BE2C (cell line): ENCODE data around the gene CHKB.

ENCODE experiments used
- DNase-seq: peaks from one replicate; pipeline ENCODE4 v3.0.0-alpha.2; 2020
- H3K27me3 ChIP-seq: fragments of 250-450 bp; sonication (Bioruptor Pico); 2 replicates; pipeline ENCODE4 v1.5.1; 2020; ENCODE audit warnings: mild to moderate bottlenecking
- H3K36me3 ChIP-seq: fragments of 250-450 bp; sonication (Bioruptor Pico); 2 replicates; pipeline ENCODE4 v1.5.1; 2020; ENCODE audit warnings: mild to moderate bottlenecking
- H3K4me1 ChIP-seq: fragments of 250-450 bp; sonication (Bioruptor Pico); 2 replicates; pipeline ENCODE4 v1.5.1; 2020
- H3K4me3 ChIP-seq: 2 replicates; pipeline ENCODE4 v1.5.1; 2011; ENCODE audit warnings: low read depth, low read length
- H3K9me3 ChIP-seq: fragments of 250-450 bp; sonication (Bioruptor Pico); 2 replicates; pipeline ENCODE4 v1.5.1; 2020
- TF ChIP-seq, protein P1 (sequence below): IDR thresholded peaks from 2 replicates; pipeline ENCODE4 v1.5.1; 2012; ENCODE audit warnings: mild to moderate bottlenecking, low read depth, low read length

Gene CHKB

DNA sequence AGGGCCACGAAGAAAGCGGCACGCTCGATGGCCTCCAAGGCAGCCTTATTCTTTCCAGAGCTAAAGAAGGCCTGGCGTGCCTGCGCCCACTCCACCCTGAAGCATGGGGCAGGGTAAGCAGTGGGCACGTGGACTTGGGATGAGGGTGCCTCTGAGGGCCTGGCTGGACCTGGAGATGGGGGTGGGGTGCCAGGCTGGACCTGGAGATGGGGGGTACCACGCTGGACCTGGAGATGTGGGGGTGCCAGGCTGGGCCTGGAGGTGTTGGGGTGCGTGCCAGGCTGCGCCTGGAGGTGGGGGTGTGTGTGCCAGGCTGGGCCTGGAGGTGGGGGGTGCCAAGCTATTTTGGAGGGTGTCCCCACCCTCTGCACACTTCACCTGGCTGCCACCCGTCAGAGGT lies 9.7 kb downstream of the CHKB start:
- no peak for DNase-seq
- Histone ChIP-seq H3K36me3 (peaks cover 7% of the 10 kb centered on the region; the same call in 1 of the 2 replicates), H3K4me3 (no peak overlapping the region), H3K9me3 (no peaks in the 10 kb centered on the region), H3K27me3 (no peaks in the 10 kb centered on the region), H3K4me1 (no peaks in the 10 kb centered on the region)
- TF ChIP-seq, protein P1, sequence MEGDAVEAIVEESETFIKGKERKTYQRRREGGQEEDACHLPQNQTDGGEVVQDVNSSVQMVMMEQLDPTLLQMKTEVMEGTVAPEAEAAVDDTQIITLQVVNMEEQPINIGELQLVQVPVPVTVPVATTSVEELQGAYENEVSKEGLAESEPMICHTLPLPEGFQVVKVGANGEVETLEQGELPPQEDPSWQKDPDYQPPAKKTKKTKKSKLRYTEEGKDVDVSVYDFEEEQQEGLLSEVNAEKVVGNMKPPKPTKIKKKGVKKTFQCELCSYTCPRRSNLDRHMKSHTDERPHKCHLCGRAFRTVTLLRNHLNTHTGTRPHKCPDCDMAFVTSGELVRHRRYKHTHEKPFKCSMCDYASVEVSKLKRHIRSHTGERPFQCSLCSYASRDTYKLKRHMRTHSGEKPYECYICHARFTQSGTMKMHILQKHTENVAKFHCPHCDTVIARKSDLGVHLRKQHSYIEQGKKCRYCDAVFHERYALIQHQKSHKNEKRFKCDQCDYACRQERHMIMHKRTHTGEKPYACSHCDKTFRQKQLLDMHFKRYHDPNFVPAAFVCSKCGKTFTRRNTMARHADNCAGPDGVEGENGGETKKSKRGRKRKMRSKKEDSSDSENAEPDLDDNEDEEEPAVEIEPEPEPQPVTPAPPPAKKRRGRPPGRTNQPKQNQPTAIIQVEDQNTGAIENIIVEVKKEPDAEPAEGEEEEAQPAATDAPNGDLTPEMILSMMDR = no peak

- Histone ChIP-seq H3K4me3 (no peak overlapping the region), H3K4me1 (no peaks in the 10 kb centered on the region), H3K27me3 (no peaks in the 10 kb centered on the region), H3K36me3 (peaks cover 7% of the 10 kb centered on the region; the same call in 1 of the 2 replicates), H3K9me3 (no peaks in the 10 kb centered on the region)
- no peak for DNase-seq
- TF ChIP-seq, protein P1 = no peak
Observed at GRCh38 chr22:50571264-50572175, 11.1 kb downstream of the CHKB start.

DNA sequence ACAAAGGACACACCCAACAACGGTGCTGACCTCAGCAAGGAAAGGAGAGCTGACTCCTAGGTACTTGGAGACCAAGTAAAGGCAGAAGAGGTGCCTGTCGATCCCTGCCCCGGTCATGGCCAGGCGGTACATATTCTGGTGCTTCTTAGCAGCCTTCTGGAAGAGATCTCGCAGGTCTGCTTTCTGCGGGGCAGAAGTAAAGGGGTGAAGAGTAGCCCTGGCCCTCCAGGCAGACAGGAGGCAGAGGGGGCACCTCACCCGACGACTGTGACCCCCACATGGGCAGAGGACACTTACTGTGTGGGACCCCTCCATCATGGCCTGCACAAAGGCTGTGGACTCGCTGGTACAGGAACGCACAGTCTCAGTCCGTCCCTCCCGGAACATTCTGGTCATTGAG lies 11.8 kb downstream of the CHKB start:
- no peak overlapping the region for H3K4me3 ChIP-seq
- DNase-seq = no peak
- H3K4me1 ChIP-seq = no peaks in the 10 kb centered on the region
- H3K36me3 ChIP-seq = peaks cover 7% of the 10 kb centered on the region; the same call in 1 of the 2 replicates
- no peaks in the 10 kb centered on the region for H3K27me3 ChIP-seq
- no peaks in the 10 kb centered on the region for H3K9me3 ChIP-seq
- TF ChIP-seq, protein P1 = no peak

DNA sequence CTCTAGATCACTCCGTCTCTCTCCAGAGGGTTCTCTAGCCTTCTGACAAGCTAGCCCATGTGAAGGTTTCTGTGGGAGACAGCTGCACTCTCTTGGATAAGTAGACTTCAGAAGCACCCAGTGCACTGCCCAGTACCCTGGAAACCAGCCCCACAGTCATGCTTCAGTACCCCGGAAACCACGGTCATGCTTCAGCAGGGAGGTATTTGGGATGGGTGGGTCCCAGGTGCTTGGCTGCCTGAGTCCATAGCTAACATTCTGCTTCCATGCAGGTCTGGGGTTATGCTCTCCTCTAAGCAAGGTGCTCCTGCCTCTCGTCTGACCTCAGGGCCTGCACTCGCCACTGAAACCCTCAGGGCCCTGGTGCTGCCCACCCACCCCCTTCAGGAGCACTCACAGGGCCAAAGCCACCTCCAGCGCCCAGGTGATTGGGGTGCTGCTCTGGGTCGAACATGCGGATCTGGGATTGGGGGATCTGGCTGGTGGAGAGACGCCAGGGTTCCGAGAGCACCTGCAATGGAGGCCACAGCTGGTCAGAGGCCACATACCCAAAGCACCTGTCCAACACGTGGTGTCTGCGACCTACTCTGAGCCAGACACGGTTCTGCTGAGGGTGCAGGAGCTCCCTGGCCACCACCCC lies 12.6 kb downstream of the CHKB start:
- H3K36me3 ChIP-seq = peaks cover 7% of the 10 kb centered on the region; the same call in 1 of the 2 replicates
- H3K4me1 ChIP-seq = no peaks in the 10 kb centered on the region
- TF ChIP-seq, protein P1 = no peak
- no peaks in the 10 kb centered on the region for H3K27me3 ChIP-seq
- DNase-seq = no peak
- H3K9me3 ChIP-seq = no peaks in the 10 kb centered on the region
- H3K4me3 ChIP-seq = no peak overlapping the region

DNA sequence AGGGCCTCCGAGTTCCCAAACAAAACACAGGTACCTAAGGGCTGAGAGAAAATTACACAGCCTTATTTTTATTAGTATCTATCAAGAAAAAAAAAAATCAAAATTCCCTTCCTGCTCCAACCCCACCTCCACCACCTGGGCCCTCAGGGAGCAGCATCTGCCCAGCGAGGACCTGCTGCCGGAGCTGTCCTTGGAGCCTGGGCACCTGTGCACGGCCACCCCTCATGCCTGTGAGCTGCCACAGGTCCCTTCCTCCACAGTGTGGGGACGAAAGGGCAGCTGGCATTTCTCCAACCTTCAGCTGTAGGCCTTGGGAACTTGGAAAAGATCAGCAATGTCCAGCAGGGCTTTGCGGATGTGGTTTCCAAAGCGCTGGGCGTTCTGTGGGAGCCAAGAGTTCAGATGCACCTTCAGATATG lies 13.6 kb downstream of the CHKB start:
- no peak for DNase-seq
- H3K27me3 ChIP-seq = no peaks in the 10 kb centered on the region
- TF ChIP-seq, protein P1 = no peak
- peaks cover 7% of the 10 kb centered on the region; the same call in 1 of the 2 replicates for H3K36me3 ChIP-seq
- no peaks in the 10 kb centered on the region for H3K4me1 ChIP-seq
- no peak overlapping the region for H3K4me3 ChIP-seq
- H3K9me3 ChIP-seq = no peaks in the 10 kb centered on the region
